Caki2 (cell line): Measurements from ENCODE around the gene PTGES3L. TPM values are rescaled to one million over a fixed set of nuclear protein-coding genes. Genes with fewer than 3 reads are reported as not detected.
A peak's percentile ranks its signal among the peaks of the same experiment; 100 is the strongest.

Experiments used
- DNase-seq: peaks from one replicate; pipeline ENCODE4 v3.0.0-alpha.2; 2015; ENCODE audit warnings: low read depth
- in situ Hi-C: cut with HindIII; loops from 2 replicates; pipeline ENCODE4 v1.10.0; 2016; ENCODE audit warnings: low sequenced_read_pairs, low pct_unique_long_range_greater_than_20kb, mixed read lengths
- total RNA-seq: library from RNA; depleted of rRNA; stranded (reverse); fragments of >200 nt; shearing (Covaris generic); gene quantifications from 2 replicates; pipeline ENCODE4 v1.2.3, GENCODE V29; 2014; ENCODE audit warnings: low replicate concordance; rRNA removed

Gene PTGES3L
- not detected in 2 replicates for total RNA-seq

DNA sequence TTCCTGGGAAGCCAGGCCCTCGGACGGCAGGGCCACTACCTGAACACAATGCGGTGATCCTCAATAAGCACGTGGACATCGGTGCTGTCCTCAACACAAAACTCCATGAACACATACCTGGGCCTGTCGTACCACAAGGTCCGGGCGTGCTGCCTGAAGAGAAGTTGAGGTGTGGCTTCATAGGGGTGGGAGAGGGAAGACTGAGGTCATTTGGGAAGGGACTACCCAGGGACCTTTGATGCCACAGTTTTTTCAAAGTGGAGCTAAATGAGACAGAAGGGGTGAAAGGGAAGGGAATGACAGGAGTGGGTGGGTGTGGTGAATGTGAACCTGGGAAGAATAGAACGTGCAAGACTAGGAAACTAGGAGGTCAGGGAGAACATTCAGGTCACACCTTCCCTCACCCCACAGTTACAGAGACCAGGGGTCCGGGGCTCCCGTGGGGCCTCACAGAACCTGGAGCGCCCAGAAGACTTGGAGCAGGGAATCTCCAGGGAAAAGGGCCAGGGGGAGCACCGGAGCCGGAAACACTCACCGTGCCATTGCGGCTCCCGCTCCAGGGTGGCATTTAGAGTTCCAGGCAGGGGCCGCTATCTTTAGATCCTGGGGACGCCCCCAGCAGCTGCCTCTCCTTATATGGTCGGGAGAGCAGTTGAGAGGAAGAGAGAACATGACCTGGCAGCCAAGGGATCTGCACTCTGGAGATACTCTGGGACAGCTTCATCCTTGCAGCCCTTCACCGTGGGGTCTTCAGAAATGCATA lies at the start of gene PTGES3L:
PTGES3L (minus strand) TSS at position 570 of the 763 bp plus-strand sequence; CDS start at position 543, 27 bp downstream.
- DNase-seq, result no peak
- in situ Hi-C loops, result no loop called here

DNA sequence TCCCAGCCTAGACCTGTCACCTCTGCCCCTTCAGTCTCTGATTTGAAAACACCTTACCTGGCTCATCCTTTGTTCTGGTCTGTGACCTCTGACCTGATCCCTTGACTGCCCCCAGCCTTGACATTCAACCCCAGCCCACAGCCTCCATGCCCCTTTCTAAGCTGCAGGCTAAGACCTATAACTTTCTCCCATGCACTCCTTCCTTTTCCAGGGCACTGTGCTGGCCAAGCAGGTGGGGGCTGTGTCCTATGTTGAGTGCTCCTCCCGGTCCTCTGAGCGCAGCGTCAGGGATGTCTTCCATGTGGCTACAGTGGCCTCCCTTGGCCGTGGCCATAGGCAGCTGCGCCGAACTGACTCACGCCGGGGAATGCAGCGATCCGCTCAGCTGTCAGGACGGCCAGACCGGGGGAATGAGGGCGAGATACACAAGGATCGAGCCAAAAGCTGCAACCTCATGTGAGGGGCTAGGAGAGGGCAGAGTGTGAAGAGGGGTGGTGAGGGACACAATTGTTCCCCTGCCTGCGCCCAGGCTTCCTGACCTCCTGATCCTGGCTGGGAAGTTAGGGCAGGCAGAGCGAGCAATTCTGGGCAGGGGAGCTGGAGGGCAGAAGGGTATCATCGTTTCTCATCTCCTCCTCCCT lies 48.5 kb upstream of the PTGES3L start:
- in situ Hi-C loops, result no loop called here
- no peak for DNase-seq

DNA sequence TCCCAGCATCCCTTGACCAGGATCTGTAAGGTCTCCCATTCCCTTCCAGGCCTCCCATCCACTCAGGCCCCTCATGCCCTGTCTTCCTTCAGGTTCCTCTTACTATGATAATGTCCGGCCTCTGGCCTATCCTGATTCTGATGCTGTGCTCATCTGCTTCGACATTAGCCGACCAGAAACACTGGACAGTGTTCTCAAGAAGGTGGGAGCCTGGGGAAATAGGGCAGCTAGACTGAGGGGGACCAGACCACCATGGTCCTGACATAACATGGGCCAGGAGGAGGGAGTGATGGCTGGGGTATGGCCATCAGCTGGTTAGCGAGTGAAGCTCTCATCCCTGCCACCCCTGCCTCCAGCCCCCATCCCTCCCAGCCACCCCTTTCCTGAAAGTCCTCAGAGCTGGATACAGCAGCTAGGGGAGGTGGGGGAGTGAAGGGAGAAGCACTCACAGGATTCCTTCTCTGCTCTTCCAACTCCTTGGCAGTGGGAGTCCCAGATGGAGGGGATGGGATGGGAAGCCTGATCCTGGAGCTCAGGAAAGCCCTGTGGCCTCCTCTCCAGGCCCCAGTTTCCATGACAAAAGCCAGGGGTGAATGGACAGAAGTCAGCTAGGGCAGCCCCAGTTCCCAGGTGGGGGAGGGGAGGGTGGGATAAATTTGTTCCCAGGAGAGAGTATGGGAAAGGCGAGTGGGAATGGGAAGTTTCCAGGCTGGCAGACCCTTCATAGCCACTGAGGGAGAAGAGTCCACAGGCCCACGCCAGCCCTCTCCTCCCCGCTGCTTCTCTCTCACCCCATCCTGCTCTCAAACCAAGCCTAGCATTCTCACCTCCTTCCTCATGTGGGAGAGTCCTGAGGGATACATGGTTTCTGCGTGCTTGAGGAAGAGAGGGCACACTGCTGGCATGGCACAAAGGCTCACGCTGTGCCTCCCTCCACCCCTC lies 47.5 kb upstream of the PTGES3L start:
- in situ Hi-C loops, result no loop called here
- no peak for DNase-seq

- in situ Hi-C loops, result no loop called here
- no peak for DNase-seq
These were observed 46.7 kb upstream of the PTGES3L start for GRCh38 chr17:43026595-43026994.

- in situ Hi-C loops, result no loop called here
- no peak for DNase-seq
These were observed 46.1 kb upstream of the PTGES3L start for GRCh38 chr17:43025766-43026537.

GRCh38 chr17:43025290-43025657 lies 45.4 kb upstream of the PTGES3L start:
- in situ Hi-C loops, result no loop called here
- DNase-seq, result no peak

DNA sequence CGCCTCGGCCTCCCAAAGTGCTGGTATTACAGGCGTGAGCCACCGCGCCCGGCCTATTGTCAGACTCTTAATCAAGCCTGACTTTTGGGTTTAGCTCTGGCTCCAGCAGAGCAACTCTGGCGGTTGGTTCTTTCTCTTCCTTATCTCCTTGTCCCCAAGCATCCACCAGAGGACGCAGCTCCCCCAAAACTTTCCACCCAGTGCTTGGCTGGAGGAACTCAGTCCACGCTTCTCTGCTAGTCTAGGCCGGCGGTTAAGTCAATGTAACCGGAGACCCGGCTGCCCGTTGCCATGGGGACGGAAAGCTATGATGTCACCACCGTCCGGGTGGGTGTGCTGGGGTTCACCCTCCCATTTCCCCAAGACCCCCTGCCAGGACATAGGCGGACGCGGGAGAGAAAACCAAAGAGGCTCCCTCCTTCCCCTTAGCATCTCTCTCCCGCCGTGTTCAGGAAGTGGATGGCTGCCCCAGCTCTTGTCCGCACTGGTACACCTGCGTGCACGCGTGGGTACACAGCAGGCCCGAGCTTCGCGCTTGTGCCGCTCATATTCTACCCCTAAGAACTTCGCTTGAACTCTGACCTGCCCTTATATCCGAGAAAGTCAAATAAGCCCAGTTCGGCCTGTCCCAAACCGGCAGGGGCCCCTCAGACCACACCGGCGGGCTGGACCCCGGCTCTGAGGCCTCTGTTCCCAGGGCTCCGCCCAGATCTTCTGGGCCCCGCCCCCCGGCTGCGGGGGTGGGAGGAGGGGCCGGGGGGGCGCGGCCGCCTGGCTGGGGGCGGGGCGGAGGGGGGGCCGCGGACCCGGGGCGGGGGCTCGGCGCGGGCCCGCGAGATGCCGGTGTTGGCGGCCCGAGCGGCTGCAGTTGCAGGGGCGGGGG lies 44.8 kb upstream of the PTGES3L start, which contains the start of gene RND2:
RND2 (plus strand) TSS at position 825 of the 883 bp plus-strand sequence. CDS start 117 bp downstream, outside the sequence.
- in situ Hi-C loops, result no loop called here
- DNase-seq, result peak; percentile 97

- in situ Hi-C loops, result no loop called here
- DNase-seq, result peak; percentile 77
These were observed 42.0 kb upstream of the PTGES3L start, which contains the start of gene VAT1 for GRCh38 chr17:43021741-43022512. Gene VAT1, minus strand, starts transcription at chr17:43022385. Its CDS starts 63 bp downstream, at chr17:43022322.

GRCh38 chr17:43020789-43021740 lies 41.2 kb upstream of the PTGES3L start:
- peak; percentile 81 for DNase-seq
- in situ Hi-C loops, result no loop called here

GRCh38 chr17:43020030-43020621 lies 40.2 kb upstream of the PTGES3L start:
- in situ Hi-C loops, result no loop called here
- DNase-seq, result no peak

DNA sequence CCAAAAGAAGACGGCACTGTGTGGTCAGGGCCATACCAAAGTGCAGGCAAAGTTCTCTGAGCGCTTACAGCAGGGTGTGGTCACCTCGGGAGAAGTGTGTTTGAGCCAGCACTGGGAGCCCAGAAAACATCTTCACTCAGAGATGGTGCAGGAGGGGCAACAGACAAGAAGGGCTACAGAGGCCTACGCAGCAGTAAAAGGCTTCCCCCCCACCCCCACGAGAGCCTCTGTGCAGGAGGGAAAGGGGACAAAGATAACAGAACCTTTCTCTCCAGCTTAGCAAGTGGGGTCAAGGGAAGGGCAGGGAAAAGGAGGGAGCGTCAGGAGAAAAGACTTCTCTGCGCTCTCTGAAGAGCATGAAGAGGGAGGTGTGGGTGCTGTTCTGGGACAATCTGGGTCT lies 39.5 kb upstream of the PTGES3L start:
- no peak for DNase-seq
- in situ Hi-C loops, result no loop called here

- in situ Hi-C loops, result no loop called here
- no peak for DNase-seq
These were observed 39.1 kb upstream of the PTGES3L start for GRCh38 chr17:43018932-43019331.

GRCh38 chr17:43018008-43018853 lies 38.4 kb upstream of the PTGES3L start:
- in situ Hi-C loops, result no loop called here
- DNase-seq, result peak; percentile 25

GRCh38 chr17:43016216-43016615 lies 36.3 kb upstream of the PTGES3L start:
- no peak for DNase-seq
- in situ Hi-C loops, result no loop called here
